HG03520 (cell line): ENCODE measurements around the gene CFAP53.

Experiments used
- ATAC-seq: cut with Tn5 transposase; IDR thresholded peaks from one replicate; pipeline ENCODE4 v1.9.1; 2021; ENCODE audit warnings: mild to moderate bottlenecking, moderate library complexity; ENCODE audit not compliant: unreplicated experiment

The CFAP53 gene

DNA sequence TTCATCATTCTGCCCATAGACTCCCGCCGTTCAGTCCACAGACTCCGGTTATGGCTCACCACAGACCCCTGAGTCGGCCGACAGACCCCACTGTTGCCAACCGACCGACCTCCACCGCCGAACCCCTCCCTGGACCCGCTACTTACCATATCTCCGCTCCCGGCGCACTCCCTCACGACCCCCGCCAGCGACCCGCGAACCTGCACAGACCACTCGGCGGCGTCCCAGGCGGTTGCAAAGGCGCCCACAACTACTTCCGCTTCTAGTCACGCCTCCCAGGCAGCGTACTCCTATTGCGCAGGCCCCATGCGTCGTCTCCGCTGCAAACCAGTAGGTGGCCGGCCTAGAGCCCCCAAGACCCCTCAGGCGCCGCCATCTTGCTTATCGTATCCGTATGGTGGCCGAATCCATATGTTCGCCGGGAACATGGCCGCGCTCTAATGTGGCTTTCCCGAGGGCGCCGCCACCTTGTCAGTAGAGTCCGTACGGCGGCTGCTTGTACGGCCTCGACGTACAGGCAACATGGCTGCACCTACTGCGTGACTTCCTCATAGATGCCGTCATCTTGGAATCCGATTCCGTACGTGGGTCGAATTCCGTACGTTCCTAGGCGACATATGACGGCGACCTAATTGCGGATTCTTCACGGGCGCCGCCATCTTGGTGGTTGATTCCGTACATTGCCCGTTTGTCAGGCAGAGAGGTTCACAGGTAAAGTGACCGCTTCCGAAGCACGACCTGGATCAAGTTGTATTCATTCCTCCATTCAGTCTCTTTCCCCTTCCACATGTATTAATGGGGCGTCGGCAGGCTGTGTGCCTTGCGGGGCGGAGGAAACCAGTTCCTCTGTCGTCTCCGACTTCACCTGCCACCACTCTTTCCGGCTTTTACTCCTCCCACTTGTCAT lies 21.4 kb upstream of the CFAP53 start, which contains the start of gene CXXC1:
Gene CXXC1 (minus strand): TSS at position 252 of the 907 bp plus-strand sequence. CDS start 103 bp downstream, at position 149.
- peak; percentile 86 for ATAC-seq

DNA sequence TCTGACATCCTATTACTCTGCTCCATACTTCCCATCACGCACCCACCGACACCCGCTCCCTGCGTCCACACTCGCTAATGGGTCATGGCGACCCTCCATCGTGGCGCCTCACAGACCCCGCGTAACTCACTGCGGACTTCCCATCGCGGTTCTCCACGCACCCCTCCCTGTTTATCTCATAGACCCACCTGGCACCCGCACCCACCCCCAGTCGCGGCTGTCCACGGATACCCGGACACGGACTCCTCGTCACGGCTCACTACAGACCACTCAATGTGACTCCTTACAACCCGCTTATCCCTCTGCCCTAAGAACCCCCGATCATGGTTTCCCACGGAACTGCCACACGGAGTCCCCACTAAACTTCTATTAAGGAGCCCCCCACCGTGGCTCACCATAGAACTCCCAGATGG lies 20.7 kb upstream of the CFAP53 start:
- ATAC-seq: no peak

DNA sequence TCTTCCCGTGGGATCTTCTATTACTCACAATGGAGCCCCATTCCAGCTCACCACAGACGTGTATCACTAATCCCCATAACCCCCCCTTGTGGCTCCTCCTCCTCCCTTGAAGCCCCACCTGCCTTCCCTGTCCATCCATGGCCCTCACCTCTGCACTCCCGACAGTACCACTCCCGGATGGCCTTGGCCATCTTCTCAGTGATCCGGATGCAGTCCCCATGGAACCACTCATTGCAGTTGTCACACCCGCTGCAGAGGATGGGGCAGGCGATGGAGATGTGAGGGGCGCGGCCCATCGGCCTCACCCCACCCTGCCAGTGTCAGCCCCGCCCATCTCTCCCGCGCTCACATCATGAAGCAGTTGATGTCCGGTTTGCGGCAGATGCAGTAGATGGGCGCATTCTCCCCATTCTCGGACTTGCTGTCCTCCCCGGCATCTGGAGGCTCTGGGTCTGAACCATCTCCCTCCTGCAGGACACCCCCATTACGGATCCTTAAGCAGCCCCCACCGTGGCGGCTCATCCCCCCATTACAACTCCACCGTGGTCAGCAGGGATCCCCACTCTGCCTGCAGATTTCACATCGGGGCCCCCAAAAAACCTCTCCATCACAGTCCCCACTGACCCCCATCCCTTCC lies 20.2 kb upstream of the CFAP53 start:
- ATAC-seq: no peak

DNA sequence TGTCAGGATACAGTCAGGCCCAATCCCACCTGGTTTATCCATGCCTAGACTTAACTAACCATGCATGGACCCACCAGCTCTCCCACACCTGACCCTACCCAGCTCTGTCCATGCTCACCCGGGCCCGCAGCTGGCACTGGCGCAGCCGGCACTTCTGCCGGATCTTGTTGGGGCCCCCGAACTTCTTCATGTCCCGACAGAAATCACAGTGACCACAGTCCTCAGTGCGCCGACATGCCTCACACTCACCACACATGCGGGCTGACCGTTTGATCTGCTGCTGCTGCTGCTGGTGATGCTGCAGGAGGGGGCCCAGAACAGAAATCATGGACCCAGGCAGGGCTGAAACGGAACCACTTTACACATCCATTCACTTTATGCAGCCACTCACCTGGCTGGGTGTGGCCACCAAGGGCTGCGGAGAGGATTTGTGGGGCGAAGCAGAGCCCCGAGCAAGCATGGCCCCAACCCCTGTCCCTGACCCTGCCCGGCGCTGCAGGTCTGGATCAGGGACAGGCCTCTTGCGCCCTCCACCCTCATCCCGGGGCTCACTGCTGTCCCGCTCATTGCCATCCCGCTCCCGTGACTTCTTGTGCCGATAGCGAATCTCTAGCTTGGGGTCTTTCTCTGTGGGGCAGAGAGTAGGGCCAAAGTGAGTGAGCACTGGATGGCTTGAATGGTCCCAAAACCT lies 19.5 kb upstream of the CFAP53 start:
- no peak for ATAC-seq

GRCh38 chr18:50285071-50285470 lies 18.8 kb upstream of the CFAP53 start:
- ATAC-seq: no peak

GRCh38 chr18:50284255-50284885 lies 18.1 kb upstream of the CFAP53 start:
- no peak for ATAC-seq

DNA sequence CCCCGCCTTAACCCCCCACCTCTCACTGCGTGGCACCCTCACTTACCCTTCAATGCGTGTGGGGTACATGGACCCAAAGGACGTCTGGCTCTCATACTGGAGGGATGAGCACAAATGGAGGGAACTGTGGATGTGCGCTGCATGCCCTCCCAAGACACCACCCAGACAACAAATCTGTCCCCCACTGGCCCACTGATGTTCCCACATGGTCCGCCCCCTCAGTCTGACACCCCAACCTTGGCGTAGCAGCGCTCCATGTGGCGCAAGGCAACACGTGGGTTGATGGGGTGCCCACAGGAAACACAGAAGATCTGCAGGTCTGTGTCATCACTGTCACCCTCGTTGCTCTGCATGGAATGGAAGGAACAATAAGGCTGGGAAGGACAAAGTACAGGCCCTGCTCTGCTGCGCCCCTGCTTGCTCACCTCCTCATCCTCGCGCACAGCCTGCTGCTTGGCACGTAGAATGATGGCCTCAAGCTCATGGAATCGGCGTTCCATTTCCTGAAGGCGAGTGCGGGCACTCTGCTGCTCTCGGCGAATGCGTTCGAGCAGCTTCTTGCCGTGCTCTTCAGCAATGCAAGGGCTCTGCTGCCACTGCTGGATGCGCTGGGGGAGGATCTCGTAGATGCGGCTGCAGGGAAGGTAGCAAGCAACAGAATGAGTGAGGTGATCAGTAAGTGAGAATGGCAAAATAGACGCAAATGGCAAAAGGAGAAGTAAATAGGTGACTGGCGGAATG lies 17.3 kb upstream of the CFAP53 start:
- no peak for ATAC-seq

DNA sequence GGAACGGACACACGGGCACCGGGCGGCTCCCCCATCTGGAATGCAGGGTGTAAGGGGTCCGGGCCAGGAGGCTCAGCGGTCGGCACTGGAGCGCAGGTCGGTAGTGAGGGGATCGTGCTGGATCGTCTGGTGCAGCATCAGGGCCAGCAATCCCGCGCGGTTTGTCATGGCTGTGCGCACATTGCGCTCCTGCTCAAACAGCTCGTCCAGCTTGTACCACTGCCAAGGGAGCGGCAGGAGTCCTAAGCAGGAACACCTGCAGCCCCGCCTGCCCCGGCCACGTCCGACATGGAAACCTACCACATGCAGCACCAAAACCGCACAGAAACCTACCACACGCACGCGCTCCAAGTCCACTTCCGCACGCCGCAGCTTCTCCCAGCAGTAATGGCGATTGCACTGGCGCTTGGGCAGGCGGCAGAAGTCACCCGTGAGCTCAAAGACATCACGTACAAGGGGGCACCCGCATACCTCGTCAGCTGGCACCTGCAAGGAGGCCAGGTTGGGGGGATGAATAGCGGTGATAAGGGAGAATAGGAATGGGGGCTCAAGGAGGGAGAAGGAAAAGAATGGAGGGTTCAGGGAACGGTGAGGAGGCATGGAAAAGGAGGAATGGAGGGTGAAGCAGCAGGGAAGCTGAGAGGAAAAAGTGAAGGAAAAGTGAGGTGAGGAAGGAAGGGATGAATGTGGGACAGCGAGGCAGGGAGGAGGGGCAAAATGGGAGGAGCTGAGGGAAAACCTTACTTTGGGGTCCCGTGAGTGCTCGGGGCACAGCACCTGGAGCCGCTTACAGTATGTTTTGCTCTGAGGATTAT lies 16.4 kb upstream of the CFAP53 start:
- no peak for ATAC-seq

DNA sequence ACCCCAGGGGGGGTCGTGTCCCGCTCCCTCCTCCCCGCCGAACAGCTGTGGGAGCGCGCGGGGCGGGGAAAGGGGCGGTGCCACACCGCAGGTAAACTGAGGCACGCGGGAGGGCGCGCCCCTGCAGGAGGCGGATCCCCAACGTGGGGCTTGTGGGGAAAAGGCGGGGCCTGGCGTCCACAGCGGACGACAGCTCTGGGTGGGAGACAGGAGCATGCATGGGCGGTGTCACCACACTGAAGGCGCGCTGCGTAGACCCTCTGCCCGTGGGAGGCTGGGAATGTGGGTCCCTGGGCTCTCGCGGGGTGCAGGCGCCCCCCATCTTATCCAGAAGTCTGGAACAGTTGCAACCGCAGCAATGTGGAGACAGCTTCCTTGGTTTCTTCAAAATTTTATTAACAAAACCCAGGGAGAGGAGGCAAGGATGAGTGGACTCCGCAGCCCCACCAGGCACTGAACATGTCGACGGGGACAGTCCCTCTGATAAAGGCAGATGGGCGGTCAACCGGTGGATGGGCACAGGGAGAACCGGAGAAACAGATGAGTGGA lies 15.8 kb upstream of the CFAP53 start:
- ATAC-seq: no peak

- ATAC-seq: peak; percentile 88
These were observed 15.1 kb upstream of the CFAP53 start, which contains the start of gene MBD1 for GRCh38 chr18:50281295-50281971. MBD1 (minus strand) TSS chr18:50281523; CDS start chr18:50279992, 1,531 bp downstream.

- ATAC-seq: no peak
These were observed 14.5 kb upstream of the CFAP53 start for GRCh38 chr18:50280707-50281294.

DNA sequence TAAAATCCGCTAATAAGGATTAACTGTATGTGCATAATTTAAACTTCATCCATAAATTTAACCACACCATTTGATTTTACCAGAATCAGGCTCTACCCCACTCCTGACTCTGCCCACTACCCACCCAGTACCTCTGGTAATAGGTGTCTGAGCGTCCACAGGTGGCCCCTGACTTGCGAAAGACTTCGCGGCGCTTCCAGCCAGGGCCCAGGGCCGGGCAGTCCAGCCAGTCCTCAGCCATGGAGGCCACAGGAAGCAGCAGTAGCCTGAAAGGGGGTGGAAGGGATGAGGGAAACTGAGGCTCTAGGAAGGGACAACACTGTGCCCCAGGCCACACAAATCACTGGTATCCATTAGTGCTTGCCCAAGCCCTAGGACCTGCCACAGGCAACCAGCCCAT lies 13.5 kb upstream of the CFAP53 start:
- ATAC-seq: no peak

DNA sequence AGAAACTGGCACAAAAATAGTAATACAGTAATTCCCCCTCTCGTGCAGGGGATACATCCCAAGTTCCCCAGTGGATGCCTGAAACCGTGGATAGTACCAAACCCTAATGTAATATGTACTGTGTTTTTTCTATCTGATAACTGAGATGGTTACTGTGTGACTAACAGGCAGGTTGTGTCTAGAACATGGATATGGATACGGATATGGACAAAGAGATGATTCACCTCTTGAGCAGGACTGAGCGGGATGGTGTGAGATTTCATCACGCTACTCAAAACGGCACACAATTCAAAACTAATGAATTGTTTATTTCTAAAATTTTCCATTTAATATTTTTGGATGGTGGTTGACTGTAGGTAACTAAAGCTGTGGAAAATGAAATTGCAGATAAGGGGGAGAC lies 11.6 kb upstream of the CFAP53 start:
- ATAC-seq: no peak

DNA sequence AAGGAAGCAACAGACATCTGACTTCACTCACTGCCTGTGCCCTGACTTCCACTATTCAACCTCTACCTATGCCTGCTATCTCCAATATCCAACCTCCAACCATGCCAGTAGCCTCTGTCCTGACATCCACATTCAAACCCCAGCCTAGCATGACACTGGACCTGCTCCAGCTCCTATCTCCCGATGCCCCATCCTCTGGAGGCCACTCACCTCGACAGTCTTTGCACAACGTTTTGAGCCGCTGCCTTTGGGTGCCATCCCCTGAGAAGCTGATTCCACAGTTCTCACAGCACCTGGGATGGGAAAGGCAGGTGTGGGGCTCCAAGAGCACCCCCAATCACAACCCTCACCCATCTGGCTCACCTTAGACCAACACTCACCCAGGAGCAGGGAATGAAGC lies 10.2 kb upstream of the CFAP53 start:
- ATAC-seq: no peak

GRCh38 chr18:50275503-50276036 lies 9.3 kb upstream of the CFAP53 start:
- ATAC-seq: no peak

- ATAC-seq: no peak
These were observed 8.6 kb upstream of the CFAP53 start for GRCh38 chr18:50274941-50275340.

DNA sequence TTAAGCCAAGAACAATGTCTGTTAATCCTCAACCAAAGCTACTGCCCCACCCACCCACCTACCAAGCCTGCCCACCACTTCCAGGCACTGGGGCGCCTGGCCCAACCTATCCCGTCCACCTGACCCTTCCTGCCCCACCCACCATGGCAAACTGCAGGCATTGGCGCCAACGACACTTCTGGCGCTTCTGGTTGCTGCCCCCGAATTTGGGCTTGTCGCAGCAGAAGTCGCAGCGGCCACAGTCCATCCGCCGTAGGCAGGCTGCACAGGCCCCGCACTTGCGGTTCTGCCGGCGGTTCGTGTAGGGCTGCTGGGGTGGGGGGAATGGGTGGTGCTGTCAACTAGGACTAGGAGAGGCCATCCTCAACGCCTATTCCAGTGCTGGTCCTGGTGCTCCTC lies 7.7 kb upstream of the CFAP53 start:
- ATAC-seq: no peak
